Measurements from ENCODE around the gene PPA2.

GRCh38 chr4:105386012-105386411 is 87.8 kb downstream of the PPA2 start:
- TF ChIP-seq CTCF (IDR thresholded peaks at IDR 0.05; ENCODE audit: low read length) (no peak), EZH2 (IDR thresholded peaks at IDR 0.05; ENCODE audit: borderline replicate concordance, low read length) (no peak)

Data from OCI-LY1 (cell line).